ENCODE data around the gene MYL6.

DNA sequence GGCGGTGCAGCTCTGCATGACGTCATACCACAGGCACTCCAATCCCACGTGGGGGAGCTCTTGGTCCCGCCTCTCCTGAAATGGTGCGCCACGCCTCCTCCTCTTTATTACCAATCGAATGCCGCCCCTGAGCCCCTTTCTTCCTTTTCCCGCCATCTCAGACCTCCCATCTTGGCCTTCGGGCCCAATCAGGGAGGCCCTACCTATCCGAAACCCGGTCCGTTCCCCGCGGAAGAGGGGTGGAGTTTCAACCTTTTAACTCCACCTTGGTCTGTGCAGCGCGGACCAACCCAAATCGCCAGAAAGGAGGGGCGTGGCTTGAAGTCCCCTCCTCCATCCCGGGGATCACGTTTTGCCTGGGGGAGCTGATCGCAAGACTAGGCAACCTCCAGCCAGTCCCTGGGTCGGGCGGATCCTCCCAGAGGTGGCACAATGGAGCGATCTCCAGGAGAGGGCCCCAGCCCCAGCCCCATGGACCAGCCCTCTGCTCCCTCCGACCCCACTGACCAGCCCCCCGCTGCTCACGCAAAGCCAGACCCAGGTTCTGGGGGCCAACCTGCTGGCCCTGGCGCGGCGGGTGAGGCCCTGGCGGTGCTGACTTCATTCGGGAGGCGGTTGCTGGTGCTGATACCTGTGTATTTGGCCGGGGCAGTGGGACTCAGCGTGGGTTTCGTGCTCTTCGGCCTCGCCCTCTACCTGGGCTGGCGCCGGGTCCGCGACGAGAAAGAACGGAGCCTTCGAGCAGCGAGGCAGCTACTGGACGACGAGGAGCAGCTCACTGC, 30.1 kb upstream of the MYL6 start, which contains the start of gene ESYT1:
- TF ChIP-seq POLR2A (IDR thresholded peaks at IDR 0.05) (peak in 2 of 4 donors; percentile 49 to 81), EP300 (IDR thresholded peaks at IDR 0.05) (no peak), POLR2AphosphoS5 (IDR thresholded peaks at IDR 0.05) (peak; percentile 96 to 98 (median 98))
- TF ChIP-seq, protein P1, sequence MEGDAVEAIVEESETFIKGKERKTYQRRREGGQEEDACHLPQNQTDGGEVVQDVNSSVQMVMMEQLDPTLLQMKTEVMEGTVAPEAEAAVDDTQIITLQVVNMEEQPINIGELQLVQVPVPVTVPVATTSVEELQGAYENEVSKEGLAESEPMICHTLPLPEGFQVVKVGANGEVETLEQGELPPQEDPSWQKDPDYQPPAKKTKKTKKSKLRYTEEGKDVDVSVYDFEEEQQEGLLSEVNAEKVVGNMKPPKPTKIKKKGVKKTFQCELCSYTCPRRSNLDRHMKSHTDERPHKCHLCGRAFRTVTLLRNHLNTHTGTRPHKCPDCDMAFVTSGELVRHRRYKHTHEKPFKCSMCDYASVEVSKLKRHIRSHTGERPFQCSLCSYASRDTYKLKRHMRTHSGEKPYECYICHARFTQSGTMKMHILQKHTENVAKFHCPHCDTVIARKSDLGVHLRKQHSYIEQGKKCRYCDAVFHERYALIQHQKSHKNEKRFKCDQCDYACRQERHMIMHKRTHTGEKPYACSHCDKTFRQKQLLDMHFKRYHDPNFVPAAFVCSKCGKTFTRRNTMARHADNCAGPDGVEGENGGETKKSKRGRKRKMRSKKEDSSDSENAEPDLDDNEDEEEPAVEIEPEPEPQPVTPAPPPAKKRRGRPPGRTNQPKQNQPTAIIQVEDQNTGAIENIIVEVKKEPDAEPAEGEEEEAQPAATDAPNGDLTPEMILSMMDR (IDR thresholded peaks at IDR 0.05) = no peak

Measured in stomach (tissue), 4 donors.